Brain pericyte (primary cell): ENCODE measurements around the gene DCTN3.
"Not testable (repeated sequence)": the region's sequence is repeated elsewhere in the genome, so short reads cannot be mapped to it uniquely, and the experiment has no call there.

Source experiments
- DNase-seq: peaks from one replicate; pipeline ENCODE4 v3.0.0-alpha.2; 2012; ENCODE audit warnings: low read depth, low spot score

Gene DCTN3

DNA sequence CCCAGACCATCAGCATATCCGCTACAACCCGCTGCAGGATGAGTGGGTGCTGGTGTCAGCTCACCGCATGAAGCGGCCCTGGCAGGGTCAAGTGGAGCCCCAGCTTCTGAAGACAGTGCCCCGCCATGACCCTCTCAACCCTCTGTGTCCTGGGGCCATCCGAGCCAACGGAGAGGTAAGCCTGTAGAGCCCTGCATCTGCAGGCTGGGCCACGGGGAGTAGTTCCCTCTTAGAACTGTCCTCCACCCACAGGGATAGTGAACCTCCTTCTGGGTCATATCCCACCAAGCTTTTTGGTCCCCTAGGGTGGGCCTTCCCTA lies 26.7 kb upstream of the DCTN3 start:
- no peak for DNase-seq

DNA sequence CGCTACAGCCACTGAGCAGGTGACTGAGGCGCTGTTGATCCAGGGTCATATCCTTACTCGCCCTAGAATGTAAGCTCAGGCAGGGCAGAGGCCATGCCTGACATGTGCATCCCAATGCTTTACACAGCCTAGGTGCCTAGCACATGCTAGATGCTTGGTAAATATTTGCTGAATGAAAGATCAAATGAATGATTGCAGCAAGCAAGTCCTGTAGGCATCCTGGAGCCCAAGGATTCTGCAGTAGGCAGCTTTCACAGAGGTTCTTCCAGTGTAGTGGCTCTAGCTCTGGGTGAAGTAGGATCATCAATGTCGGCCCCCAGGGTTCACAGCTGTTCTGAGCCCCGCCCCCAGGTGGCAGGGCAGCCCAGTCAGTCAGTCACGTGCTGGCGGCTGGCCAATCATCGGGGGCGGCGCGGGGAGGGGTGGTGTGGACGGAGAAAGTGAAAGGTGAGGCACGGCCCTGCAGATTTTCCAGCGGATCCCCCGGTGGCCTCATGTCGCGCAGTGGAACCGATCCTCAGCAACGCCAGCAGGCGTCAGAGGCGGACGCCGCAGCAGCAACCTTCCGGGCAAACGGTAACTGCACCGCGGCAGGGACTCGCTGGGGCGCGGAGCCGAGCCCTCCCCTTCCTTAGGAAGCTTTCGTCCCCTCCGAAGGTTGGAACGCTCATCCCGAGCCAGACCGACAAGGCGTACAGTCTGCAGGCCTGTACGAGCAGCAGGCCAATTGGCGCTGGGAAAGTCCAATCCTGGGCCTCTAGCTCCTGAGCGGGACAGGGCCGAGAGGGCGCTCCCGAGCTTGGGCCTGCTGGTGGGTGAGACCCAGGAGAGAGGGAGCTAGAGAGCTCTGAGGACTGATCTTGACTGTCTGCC lies 26.2 kb upstream of the DCTN3 start, which contains the start of gene GALT:
Gene GALT (plus strand): TSS at position 465 of the 873 bp plus-strand sequence. CDS start 30 bp downstream, at position 495.
- DNase-seq = no peak

DNA sequence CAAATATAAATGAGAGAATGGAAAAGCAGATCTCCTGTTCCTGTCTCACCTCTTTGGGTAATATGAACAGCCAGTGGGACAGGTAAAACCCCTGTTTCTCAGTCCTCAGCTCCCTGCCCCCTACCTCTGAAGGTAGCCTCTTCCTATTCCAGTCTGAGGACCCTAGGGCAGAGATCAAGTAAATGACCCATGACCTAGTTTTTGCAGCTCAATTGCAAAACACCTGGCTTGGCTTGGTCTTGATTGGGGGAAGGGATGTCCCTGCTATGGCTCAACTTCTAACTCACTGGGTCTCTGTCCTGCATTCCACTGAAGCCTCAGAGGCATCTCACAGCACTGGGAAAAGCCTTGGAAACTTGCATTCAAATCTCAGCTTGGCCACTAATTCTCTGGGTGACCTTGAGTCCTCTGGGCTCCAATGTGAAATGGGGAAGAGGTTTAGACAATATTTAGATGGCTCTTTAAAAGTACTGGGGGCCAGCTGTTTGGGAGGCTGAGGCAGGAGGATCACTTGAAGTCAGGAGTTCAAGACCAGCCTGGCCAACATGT lies 24.5 kb upstream of the DCTN3 start:
- no peak for DNase-seq

DNA sequence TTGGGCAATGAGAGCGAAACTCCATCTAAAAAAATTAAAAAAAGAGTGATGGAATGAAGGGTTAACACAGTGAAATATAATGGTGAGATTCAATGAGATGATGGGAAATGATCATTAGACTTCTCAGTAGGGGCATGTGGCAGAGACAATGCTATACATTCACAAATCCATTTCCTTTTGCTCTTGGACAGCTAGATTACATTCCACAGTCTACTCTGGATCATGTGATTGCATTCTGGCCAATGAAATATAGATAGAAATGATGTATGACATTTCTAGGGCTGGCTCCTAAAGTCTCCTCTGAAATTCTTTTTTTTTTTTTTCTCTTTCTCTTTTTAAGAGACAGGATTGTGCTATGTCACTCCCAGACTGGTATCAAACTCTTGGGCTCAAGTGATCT lies 22.4 kb upstream of the DCTN3 start:
- no peak for DNase-seq

DNA sequence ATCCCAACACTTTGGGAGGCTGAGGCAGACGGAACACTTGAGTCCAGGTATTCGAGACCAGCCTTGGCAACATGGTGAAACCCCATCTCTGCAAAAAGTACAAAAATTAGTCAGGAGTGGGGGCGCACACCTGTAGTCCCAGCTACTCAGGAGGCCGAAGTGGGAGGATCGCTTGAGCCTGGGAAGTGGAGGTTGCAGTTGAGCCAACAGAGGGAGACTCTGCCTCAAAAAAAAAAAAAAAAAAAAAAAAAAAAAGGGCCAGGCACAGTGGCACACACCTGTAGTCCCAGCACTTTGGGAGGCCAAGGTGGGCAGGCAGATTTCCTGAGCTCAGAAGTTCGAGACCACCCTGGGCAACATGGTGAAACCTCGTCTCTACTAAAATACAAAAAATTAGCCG lies 19.0 kb upstream of the DCTN3 start:
- not testable (repeated sequence) for DNase-seq

DNA sequence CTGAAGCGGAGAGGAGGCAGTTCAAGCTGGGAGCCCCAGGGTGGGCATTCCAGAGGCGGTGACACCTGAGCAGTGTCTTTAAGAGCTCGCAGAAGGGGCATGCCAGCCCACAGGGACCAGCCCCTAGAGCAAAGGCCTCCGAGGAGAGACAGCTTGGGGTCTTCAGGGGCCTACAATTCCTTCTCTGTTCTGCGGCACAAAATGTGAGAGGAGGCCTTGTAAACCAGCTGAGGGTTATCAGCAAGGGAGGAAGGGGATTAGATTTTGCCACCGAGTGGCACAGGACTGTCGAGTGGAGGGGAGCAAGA lies 17.8 kb upstream of the DCTN3 start:
- DNase-seq = no peak

DNA sequence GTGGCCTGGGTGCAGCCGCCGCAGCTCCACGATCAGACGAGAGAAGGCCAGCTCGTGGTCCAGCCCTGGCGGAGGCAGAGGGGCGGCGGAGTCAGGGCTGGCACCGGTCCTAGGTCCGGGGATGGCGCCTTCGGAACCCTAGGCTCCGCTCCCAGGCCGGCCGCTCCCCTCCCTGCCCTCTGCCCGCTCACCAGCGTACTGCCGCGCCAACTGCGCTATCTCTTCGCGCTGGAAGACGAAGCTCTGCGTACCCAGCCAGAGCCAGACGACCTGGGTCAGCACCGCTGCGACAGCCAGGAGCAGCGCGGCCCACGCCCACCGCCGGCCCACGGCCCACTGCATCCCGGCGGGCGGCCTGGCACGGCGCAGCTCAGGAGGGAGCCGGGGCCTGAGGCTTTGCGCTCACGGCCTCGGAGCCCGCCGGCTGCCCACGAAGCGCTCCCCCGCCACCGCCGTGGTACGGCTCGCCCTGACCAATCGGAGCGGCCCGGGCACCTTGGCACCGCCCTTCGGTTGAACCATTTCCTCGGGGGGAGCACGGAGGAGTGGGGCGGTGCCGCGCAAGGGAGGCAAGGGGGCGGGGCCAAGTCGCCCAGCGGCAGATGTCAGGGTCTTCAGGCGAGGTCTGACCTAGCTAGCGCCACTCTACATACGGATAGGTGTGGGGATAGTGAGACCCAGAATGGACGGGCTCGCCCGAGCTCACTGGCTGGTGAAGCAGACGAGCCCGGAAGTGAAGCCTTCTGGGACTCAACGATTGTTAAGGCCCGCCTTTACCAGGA lies 17.3 kb upstream of the DCTN3 start, which contains the start of gene SIGMAR1:
Gene SIGMAR1 (minus strand): TSS at position 432 of the 782 bp plus-strand sequence. CDS start 90 bp downstream, at position 342.
- DNase-seq = peak; percentile 79

DNA sequence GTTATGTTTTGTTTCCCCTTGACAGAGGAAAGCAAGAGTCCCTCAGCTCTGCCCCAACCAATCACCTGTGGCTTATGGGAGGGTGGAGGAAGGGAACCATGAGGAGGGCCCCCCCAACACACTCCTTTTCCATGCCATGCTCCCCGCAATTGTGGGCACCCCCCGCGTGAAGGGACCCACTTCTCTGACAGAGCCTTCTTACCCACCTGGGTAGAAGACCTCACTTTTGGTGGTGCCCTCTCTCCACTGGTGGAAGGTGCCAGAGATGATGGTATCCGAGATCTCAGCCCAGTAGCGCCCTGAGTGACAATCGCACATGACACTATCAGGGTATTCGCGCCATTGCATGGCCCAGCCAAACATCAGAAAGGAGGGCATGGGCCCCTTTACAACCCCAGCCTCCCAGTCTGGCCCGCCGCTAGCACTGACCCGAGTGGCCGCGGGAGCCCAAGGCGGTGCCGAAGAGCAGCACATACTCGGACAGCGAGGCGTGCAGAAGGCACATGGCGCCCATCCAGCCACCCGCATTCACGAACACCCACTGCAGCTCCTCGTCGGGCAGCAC lies 16.6 kb upstream of the DCTN3 start:
- DNase-seq = no peak

DNA sequence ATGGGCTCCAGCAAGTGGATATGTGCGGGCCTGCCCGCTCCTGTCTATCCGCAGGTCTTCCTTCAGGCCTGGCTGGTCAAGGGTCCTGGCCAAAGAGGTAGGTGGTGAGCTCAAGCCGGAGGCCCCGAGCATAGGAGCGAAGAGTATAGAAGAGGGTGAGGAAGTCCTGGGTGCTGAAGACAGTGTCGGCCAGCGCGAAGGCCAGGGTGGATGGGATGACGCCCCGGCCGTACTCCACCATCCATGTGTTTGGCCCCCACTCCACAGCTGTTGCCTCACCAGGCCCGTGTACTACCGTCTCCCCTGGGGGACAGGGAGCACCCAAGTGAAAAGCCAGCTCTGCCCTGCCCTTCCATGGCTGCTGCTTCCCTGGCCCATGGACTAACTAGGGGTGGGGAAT lies 15.3 kb upstream of the DCTN3 start:
- DNase-seq = no peak

DNA sequence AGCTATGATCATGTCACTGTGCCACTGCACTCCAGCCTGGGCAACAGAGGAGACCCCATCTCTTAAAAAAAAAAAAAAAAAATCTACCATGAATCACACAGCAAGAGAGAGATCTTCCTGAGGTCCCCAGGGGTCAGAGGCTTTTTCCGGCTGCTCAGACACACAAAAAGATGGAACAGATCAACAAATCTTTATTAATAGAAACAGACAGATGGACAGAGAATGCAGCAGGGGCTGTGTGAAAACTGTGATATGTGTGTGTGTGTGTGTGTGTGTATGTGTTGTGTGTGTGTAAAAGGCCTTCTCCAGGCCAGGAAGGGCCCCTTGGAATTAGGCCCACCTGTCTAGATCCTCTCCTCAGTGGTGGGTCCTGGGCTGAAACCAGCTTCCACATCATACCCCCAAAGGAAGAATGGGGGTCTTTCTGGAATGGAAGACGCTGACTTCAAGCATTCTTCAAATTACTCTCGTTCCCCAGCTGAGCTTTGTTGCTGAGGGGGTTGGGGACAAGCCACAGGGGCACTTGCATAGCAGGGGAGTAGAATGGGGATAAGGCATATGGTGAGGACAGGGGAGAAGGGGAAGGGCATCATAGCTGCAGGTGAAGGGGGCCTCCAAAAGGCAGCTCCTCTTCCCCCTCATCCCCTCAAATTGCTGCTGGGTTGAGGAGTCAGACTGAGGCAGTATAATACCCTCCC lies 14.4 kb upstream of the DCTN3 start:
- no peak for DNase-seq

DNA sequence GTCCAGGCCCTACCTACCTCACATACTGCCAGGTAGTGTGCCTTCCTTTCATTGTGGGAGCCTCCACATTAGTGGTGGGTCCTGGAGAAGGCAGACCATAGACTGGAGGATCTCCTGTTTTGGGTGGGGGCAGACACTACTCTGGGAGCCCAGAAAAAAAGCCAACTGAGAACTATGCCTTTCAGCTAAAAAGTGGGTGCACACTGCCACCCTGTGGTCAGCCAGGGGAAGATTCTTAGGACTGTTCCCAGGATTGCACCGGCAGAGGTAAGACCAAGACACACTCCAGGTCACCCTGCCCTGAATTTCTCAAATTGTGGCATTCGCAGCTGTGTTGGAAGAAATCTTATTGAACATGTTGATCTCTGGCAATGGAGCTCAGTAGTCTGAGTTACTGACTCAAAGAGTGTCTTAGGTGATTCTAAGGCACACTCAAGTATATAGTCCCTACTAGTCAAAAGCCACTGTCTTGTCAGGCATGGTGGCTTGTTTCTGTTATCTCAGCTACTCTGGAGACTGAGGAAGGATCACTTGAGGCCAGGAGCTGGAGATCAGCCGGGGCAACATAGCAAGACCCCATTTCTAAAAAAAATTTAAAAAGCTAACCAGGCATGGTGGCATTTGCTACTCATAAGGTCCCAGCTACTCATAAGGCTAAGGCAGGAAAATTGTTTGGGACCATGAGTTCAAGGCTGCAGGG lies 13.7 kb upstream of the DCTN3 start:
- no peak for DNase-seq

DNA sequence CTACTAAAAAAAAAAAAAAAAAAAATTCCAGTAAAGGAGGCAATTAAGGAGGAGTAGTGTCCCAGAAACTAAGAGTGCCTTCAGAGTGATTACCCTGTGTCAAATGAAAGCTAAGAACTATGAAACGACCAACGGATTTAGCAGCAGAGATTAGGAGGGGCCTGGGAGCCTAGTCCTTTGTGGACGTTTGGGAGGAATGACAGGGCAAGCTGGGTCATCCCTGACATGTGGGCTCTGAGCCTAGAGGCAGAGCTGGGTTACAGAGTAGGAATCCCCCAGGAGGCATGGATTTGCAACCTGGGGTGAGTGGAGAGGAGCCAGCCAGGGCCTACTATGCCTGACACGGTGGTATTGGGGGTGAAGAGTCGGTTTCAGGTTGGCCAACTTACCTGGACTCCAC lies 12.9 kb upstream of the DCTN3 start:
- no peak for DNase-seq

DNA sequence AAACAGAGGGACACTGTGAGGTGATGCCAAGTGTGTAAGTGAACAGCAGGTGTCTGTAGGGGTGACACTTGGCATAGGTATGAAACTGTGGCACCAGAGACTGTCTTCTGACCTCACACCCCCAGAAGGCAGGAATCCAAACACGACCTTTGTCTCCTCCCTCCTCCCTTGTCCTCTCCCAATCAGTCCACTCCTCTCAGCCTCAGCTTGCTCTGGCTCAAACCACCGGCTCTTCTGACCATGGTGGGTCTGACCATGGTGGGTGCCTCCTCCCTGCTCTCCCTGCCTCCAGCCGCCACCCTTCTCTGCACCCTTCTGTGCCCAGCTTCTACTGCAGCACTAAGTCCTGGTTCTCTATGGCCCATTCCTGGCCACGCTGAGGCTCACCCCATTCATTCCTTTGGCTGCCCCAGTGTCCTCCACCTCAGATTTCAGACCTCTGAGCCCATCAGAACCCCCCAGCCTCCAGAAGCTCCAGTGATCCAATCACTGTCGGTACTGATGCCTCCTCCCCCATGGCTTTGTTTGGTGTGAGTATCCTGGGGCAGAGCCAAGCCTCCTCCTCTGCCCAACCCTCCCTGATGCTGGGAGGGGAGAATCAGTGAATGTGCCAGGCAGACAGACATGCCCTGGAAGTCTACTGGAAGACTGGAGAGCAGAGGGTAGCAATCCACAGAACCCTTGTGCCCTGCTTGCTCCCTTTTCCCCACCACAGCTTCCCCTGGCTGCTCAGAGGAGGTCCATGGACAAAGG lies 10.3 kb upstream of the DCTN3 start:
- no peak for DNase-seq

DNA sequence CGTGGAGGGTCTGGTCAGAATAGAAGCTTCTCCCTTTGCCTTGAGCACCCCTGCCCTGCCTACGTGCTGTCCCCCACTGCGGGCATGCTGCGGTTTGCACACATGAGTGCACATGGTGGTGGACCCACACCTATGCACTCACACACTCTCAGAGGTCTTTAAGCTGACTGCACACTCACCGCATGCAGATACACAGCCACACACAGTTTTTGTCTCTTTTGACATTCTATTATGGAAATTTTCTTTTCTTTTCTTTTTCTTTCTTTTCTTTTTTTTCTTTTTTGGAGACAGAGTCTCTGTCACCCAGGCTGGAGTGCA lies 9.2 kb upstream of the DCTN3 start:
- DNase-seq = no peak

DNA sequence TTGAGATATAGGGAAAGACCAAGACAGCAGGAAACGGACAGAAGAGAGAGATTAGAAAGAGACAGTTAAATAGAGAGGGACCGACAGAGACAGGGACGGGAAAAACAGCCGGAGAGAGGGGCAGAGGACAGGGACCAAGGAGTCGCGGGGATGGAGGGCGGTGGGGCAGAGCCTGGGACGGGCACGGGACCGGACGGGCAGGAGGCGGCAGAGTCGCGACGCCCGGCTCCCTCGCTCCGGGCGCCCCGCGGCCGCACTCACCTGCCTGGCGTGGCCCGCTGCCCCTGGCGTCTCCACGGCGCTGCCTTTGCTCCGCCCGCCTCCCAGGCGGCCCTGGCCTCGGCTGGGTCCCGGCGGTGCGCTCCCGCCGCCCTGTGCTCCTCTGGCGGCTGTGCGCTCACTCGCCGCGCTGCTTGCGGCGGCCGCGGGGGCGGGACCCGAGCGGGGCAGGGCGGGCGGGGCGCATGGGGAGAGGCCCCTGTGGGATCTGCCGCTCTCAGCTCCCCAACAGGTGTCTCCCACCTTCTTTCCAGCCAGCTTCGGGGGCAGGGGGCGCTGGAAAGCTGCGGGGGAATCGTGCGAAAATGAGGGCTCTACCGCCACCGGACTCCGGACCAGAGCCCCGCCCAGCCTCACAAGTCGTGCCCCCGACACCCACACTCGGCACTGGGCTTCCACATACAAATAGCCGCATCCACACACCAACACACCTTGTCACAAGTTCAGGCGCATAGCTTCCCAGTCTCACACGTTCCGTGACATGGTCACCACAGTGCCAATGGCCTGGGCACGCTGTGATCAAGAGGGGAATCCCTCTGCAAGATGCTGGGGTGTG lies 8.6 kb upstream of the DCTN3 start, which contains the start of gene ARID3C:
Gene ARID3C (minus strand): TSS at position 411 of the 835 bp plus-strand sequence. CDS start 1,052 bp downstream, outside the sequence.
- DNase-seq = no peak

DNA sequence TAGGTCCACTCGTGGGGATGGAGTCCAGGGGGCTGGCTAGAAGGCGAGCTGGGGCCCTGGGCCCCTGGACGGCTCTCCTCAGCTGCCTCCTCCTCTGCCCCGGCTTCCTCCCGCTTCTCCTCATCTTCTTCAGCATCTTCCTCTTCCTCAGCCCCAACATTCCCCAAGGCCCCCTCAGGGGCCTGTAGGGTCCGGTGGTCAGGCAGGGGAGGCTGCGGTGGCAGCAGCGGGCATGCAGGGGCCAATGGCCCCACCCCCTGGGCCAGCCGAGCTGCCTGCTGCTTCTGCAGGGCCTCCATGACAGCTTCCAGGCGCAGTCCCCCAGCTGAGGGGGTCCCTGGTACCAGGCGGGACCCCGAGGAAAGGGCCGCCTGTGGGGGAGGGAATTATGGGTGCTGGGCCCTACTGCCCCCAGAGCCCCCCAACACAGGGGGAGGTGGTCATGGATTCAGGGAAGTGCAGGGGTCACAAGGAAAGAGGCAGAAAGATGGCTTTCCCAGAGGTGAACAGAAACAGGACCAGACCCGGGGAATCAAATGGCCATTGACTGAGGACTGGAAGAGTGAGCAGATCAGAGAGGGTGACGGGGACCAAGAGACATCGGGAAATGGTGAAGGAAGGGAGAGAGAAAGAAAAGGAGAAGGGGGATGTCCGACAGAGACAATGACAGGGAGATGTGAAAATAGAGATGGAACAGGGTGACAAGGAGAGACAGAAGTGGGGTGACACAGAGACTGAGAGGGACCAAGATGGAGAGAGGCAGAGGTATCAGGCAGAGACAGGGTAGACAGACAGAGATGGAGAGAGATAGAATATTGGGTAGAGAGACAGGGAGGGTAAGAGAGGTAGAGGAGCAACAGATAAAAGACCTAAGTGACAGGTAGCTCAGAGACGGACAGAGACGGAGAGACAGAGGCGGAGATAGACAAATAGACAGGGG lies 7.7 kb upstream of the DCTN3 start:
- no peak for DNase-seq

DNA sequence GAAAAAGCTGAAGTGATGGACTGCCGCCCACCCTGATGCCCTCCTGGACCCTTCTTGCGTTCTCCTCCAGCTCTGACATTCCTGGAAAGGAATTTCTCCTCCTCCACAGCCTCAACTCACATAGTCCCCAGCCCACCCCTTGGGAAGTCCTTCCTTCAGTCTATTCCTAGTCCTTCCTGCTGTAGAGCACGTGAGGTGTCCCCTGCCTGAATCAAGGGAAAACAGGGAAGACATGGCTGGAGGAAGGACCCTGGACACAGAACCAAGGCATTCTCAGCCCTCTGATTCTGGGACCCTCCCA lies 4.8 kb upstream of the DCTN3 start:
- no peak for DNase-seq

DNA sequence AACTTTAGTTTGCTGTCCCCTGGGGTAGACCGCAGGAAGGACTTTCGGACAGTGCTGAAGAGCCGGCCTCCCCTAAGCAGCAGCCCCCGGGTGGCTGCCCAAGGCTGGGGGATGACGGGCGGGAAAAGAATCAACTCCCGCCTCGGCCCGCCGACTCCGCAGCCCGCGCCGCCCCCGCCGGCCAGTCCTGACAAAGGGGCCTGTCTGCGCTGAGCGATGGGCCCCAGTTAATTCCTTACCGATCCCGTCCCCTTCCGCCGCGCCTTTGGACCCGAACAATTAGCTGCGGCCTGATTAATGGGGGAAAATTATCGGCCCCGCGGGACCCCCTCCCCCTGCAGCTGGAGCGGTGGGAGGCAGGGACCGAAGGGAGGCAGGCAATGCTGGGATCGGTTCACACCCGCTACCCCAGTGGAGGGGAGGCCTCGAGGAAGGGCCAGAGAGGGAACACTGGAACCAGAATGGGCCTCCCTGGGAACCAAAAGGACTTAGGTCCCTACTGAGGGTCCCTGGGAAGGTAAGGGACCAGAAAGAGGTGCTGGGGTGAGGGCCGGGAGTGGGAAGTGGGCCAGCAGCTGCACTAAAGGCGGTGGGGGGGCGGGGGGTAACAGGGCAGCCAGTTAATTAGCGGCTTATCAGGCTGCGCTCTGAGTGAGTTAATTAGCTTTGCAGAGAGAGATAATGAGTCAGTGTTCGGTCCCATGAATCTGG lies 4.3 kb upstream of the DCTN3 start:
- no peak for DNase-seq
